Thyroid gland (tissue), 4 donors: ENCODE results near the gene EPHA8. TPM values are rescaled to one million over a fixed set of nuclear protein-coding genes. Genes with fewer than 3 reads are reported as not detected.

ENCODE experiments used
- DNase-seq, 2 donors: peaks; one replicate each; pipeline ENCODE4 v3.0.0-alpha.2; 2019
- H3K27ac ChIP-seq, 3 donors: fragments of 200-600 bp; sonication (generic); 1 replicate in 2 of 3; 2 replicates in 1 of 3; pipeline ENCODE4 v1.5.1; 2016 to 2019; ENCODE audit warnings: mild to moderate bottlenecking in 1 of 3, moderate library complexity in 1 of 3
- H3K27me3 ChIP-seq: fragments of 200-600 bp; sonication (generic); one replicate; pipeline ENCODE4 v1.5.1; 2019
- H3K36me3 ChIP-seq, 2 donors: fragments of 200-600 bp; sonication (generic); one replicate each; pipeline ENCODE4 v1.5.1; 2016 to 2019
- H3K4me1 ChIP-seq, 2 donors: fragments of 200-600 bp; sonication (generic); one replicate each; pipeline ENCODE4 v1.5.1; 2017 to 2019
- H3K4me3 ChIP-seq, 3 donors: fragments of 200-600 bp; sonication (generic); replicated peaks in 1 of 3; 1 replicate in 2 of 3; 2 replicates in 1 of 3; pipeline ENCODE4 v1.5.1; 2016; ENCODE audit warnings: mild to moderate bottlenecking in 1 of 3
- H3K9me3 ChIP-seq: fragments of 200-600 bp; sonication (generic); one replicate; pipeline ENCODE4 v1.5.1; 2017
- POLR2A ChIP-seq, 2 donors: fragments of 450-650 bp; IDR thresholded peaks; one replicate each; pipeline ENCODE4 v1.6.1; 2017; ENCODE audit warnings: antibody characterized with exemption in 2 of 2, mild to moderate bottlenecking in 2 of 2, moderate library complexity in 1 of 2
- WGBS, 2 donors: methylation state at CpG; one replicate each; pipeline ENCODE4 v1.1.5; 2017; 5-methylcytosine and 5-hydroxymethylcytosine counted together
- intact Hi-C: fragments of 100-400 bp; cut with DNase I; formaldehyde crosslinking; loops from one replicate; pipeline ENCODE4 v1.15.1; 2023
- total RNA-seq, 4 donors: library from RNA; depleted of rRNA; stranded (reverse); fragments of >200 nt; gene quantifications; one replicate each; pipeline ENCODE4 v1.2.3, GENCODE V29; 2016
- TF ChIP-seq, protein P1 (sequence below), 6 experiments: fragments of 200-600 bp in 3 of 6; fragments of 450-650 bp in 3 of 6; sonication (generic) in 3 of 6; IDR thresholded peaks; one replicate each; pipeline ENCODE4 v1.5.1; 2016 to 2019; ENCODE audit warnings: antibody characterized with exemption in 6 of 6, mild to moderate bottlenecking in 2 of 6, inconsistent platforms in 1 of 6, moderate library complexity in 1 of 6

EPHA8 gene
- total RNA-seq, 4 donors from 2014 or later: not detected

DNA sequence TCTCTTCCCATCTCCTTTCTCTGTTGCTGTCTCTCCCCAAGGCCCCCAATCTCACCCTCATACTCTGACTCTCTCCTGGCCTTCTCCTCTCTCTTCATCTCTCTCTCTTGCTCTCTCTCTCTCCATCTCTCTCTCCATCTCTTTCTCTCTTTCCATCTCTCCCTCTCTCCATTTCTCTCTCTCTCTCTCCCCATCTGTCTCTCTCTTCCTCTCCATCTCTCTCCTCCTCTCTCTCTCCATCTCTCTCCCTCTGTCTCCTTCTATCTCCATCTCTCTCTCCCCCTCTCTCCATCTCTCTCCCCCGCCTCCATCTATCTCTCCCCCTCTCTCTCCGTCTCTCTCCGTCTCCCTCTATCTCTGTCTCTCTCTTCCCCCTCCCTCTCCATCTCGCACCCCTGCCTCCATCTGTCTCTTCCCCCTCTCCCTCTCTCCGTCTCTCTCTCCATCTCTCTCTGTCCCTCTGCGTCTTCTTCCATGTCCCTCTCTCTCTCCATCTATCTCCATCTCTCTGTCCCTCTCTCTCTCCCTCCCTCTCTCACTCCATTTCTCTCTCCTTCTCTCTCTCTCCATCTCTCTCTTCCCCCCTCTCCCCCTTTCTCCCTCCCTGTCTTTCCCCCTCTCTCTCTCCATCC, 16.0 kb upstream of the EPHA8 start:
- no peaks in the 10 kb centered on the region for H3K36me3 ChIP-seq
- intact Hi-C loops: no loop called here
- TF ChIP-seq POLR2A (IDR thresholded peaks at IDR 0.05): no peak
- TF ChIP-seq, protein P1, sequence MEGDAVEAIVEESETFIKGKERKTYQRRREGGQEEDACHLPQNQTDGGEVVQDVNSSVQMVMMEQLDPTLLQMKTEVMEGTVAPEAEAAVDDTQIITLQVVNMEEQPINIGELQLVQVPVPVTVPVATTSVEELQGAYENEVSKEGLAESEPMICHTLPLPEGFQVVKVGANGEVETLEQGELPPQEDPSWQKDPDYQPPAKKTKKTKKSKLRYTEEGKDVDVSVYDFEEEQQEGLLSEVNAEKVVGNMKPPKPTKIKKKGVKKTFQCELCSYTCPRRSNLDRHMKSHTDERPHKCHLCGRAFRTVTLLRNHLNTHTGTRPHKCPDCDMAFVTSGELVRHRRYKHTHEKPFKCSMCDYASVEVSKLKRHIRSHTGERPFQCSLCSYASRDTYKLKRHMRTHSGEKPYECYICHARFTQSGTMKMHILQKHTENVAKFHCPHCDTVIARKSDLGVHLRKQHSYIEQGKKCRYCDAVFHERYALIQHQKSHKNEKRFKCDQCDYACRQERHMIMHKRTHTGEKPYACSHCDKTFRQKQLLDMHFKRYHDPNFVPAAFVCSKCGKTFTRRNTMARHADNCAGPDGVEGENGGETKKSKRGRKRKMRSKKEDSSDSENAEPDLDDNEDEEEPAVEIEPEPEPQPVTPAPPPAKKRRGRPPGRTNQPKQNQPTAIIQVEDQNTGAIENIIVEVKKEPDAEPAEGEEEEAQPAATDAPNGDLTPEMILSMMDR (IDR thresholded peaks at IDR 0.05): no peak
- no peaks in the 10 kb centered on the region for H3K4me1 ChIP-seq
- H3K27me3 ChIP-seq: no peaks in the 10 kb centered on the region
- H3K9me3 ChIP-seq: no peaks in the 10 kb centered on the region
- no peak overlapping the region for H3K4me3 ChIP-seq
- DNase-seq: no peak
- WGBS, 2 donors: 75 to 84% methylated on average over 6 of the region's 6 CpGs
- no peak overlapping the region for H3K27ac ChIP-seq

DNA sequence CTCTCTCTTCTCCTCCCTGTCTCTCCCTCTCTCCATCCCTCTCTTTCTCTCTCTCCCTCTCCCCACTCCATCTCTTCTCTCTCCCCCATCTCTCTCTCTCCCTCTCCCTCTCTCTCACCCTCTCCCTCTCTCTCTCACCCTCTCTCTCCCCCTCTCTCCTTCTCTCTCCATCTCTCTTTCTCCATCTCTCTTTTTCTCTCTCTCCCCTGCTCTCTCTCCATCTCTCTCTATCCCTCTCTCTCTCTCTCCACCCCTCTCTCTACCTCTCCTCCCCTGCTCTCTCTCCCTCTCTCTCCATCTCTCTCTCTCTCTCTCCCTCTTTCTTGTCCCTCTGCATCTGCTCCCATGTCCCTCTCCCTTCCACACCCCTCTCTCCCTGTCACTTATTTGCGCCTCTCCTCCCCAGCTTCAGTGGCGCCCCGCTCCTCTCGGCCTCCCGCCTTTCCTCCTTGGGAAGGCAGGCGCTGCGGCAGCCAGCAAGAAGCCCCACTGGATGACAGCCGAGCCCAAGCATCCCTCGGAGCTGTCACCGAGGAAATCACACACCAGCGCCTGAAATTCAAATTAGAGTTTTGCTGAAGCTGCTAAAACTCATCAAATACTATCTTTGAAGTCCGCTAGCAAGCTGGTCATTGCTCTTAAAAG, 15.3 kb upstream of the EPHA8 start:
- H3K27me3 ChIP-seq: no peaks in the 10 kb centered on the region
- no peak overlapping the region for H3K27ac ChIP-seq
- no peak overlapping the region for H3K4me3 ChIP-seq
- no peak for TF ChIP-seq POLR2A (IDR thresholded peaks at IDR 0.05)
- intact Hi-C loops: no loop called here
- H3K4me1 ChIP-seq: no peaks in the 10 kb centered on the region
- 22 to 30% methylated on average over 12 of the region's 12 CpGs for WGBS, 2 donors
- no peak for DNase-seq
- H3K36me3 ChIP-seq: no peaks in the 10 kb centered on the region
- H3K9me3 ChIP-seq: no peaks in the 10 kb centered on the region

DNA sequence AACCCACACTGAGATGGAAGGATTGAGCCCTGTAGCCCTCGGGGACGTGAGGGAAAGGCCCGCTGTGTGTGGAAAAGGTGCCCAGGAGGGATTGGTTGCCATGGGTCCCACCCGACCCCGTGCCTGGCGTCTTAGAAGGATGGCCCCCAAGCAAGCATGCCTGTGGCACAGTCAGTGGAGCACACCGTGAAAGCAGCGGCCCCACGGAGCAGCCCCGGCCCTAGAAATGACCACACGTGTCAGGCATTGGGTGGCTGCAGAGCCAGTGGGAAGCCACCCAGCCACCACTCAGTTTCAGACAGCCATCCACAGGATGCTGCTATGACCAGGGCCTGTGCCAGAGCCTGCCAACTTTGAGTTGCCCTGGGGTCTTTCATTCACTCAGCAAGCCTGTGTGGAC, 13.3 kb upstream of the EPHA8 start:
- 80 to 91% methylated on average over 7 to 11 of the region's 11 CpGs for WGBS, 2 donors
- no peak overlapping the region for H3K27ac ChIP-seq
- H3K4me1 ChIP-seq: no peaks in the 10 kb centered on the region
- H3K27me3 ChIP-seq: no peaks in the 10 kb centered on the region
- H3K36me3 ChIP-seq: no peaks in the 10 kb centered on the region
- intact Hi-C loops: no loop called here
- TF ChIP-seq POLR2A (IDR thresholded peaks at IDR 0.05): no peak
- TF ChIP-seq, protein P1 (IDR thresholded peaks at IDR 0.05): no peak
- DNase-seq: no peak
- H3K9me3 ChIP-seq: no peaks in the 10 kb centered on the region
- no peak overlapping the region for H3K4me3 ChIP-seq

DNA sequence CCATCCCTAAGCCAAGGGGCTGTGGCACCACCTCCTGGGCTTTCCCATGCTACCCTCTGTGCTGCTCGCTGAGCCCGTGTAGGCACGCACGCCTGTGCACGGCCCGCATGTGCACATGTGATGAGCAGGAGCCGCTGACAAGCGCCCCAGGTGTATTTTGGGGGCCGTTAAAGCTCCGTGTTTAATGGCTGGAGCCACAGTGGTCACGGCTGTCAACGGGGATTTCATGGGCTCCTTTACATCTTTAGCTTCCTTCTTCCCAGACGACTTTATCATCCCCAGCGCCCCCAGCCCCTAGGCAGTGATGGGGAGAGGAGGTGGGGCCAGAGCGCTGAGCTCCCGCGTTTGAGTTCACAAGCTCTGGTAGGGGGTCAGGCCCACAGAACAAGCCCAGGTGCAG, 11.7 kb upstream of the EPHA8 start:
- no peak for DNase-seq
- no peak overlapping the region for H3K4me3 ChIP-seq
- H3K36me3 ChIP-seq: no peaks in the 10 kb centered on the region
- H3K27ac ChIP-seq: no peak overlapping the region
- 80 to 82% methylated on average over 15 to 17 of the region's 17 CpGs for WGBS, 2 donors
- intact Hi-C loops: no loop called here
- H3K27me3 ChIP-seq: no peaks in the 10 kb centered on the region
- TF ChIP-seq POLR2A (IDR thresholded peaks at IDR 0.05): no peak
- TF ChIP-seq, protein P1 (IDR thresholded peaks at IDR 0.05): no peak
- no peaks in the 10 kb centered on the region for H3K4me1 ChIP-seq
- no peaks in the 10 kb centered on the region for H3K9me3 ChIP-seq

DNA sequence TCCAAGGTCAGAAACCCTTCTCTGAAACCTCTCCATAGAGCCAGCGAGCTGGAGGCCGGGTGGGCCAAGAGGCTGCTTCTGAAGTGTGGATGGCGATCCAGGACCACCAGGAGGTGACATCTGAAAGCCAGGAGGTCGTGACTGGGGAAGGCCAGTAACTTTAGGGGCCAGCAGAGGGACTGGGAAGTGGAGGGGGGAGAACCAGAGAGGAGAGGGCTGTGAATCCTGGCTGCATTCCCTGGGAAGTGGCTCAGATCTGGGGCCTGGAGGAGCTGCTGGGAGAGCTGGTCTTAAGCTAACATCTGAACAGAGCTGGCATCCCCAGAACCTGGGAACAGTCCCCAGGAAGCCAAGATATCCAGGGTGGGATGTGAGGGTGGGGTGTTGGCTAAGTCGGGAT, 11.3 kb upstream of the EPHA8 start:
- Histone ChIP-seq H3K27ac (no peak overlapping the region), H3K4me1 (no peaks in the 10 kb centered on the region), H3K4me3 (no peak overlapping the region), H3K36me3 (no peaks in the 10 kb centered on the region), H3K27me3 (no peaks in the 10 kb centered on the region), H3K9me3 (no peaks in the 10 kb centered on the region)
- TF ChIP-seq POLR2A (IDR thresholded peaks at IDR 0.05): no peak
- TF ChIP-seq, protein P1 (IDR thresholded peaks at IDR 0.05): no peak
- intact Hi-C loops: no loop called here
- DNase-seq: no peak
- WGBS, 2 donors: 36 to 57% methylated on average over 3 to 5 of the region's 5 CpGs
